Breast epithelium (tissue), 3 donors: ENCODE measurements around the gene STT3B.

Experiments used
- POLR2A ChIP-seq: fragments of 450-650 bp; IDR thresholded peaks from one replicate; pipeline ENCODE4 v1.6.1; 2016; ENCODE audit warnings: antibody characterized with exemption, mild to moderate bottlenecking, moderate library complexity
- POLR2AphosphoS5 ChIP-seq, 3 donors: sonication (generic); formaldehyde crosslinking; IDR thresholded peaks; one replicate each; pipeline ENCODE4 v1.6.1; 2017; ENCODE audit warnings: antibody characterized with exemption in 3 of 3
- TF ChIP-seq, protein P1 (sequence below), 3 donors: fragments of 450-650 bp; IDR thresholded peaks; one replicate each; pipeline ENCODE4 v1.5.1; 2016 to 2017; ENCODE audit warnings: antibody characterized with exemption in 3 of 3, mild to moderate bottlenecking in 3 of 3, moderate library complexity in 3 of 3

DNA sequence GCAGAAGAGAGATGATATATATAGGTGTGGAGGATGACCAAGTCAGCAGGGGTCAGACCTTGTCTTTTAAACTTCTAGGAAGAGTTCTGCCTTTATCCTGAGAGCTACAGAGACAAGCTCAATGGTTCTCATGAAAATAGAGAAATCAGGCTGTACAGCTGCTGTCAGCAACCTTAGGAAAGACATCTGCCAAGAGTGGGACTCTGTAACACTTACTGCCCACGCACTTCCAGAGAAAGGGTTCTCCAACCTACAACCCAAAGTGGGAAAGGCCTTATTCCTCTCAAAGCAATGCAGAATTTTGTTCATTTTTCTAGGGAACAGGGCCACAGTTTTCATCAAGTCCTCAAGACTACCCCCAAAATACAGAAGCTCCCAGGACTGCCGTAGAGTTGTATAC lies 138.7 kb downstream of the STT3B start:
- TF ChIP-seq, protein P1, sequence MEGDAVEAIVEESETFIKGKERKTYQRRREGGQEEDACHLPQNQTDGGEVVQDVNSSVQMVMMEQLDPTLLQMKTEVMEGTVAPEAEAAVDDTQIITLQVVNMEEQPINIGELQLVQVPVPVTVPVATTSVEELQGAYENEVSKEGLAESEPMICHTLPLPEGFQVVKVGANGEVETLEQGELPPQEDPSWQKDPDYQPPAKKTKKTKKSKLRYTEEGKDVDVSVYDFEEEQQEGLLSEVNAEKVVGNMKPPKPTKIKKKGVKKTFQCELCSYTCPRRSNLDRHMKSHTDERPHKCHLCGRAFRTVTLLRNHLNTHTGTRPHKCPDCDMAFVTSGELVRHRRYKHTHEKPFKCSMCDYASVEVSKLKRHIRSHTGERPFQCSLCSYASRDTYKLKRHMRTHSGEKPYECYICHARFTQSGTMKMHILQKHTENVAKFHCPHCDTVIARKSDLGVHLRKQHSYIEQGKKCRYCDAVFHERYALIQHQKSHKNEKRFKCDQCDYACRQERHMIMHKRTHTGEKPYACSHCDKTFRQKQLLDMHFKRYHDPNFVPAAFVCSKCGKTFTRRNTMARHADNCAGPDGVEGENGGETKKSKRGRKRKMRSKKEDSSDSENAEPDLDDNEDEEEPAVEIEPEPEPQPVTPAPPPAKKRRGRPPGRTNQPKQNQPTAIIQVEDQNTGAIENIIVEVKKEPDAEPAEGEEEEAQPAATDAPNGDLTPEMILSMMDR (IDR thresholded peaks at IDR 0.05), result no peak
- TF ChIP-seq POLR2A (no peak), POLR2AphosphoS5 (IDR thresholded peaks at IDR 0.05) (no peak)
